NK-92 (cell line): ENCODE measurements around the gene SIAE.
"Not testable (repeated sequence)": the region's sequence is repeated elsewhere in the genome, so short reads cannot be mapped to it uniquely, and the experiment has no call there.

Experiments
- DNase-seq: peaks from one replicate; lab custom pipeline; 2025; ENCODE audit not compliant: unreplicated experiment; lab: John Stamatoyannopoulos, UW

SIAE gene

GRCh38 chr11:124625504-124626168 is 47.9 kb downstream of the SIAE start:
- DNase-seq: no peak

- DNase-seq: no peak
These were observed 49.5 kb downstream of the SIAE start for GRCh38 chr11:124623861-124624525.

- peak; percentile 30 for DNase-seq
These were observed 50.7 kb downstream of the SIAE start, which contains the start of gene TBRG1 for GRCh38 chr11:124622531-124623451. TBRG1 (plus strand) TSS chr11:124622864; CDS start chr11:124623084, 220 bp downstream.

- no peak for DNase-seq
These were observed 54.7 kb downstream of the SIAE start for GRCh38 chr11:124618863-124619262.

- no peak for DNase-seq
These were observed 60.8 kb downstream of the SIAE start for GRCh38 chr11:124612567-124613246.

- DNase-seq: no peak
These were observed 61.5 kb downstream of the SIAE start for GRCh38 chr11:124612045-124612444.

- no peak for DNase-seq
These were observed 62.5 kb downstream of the SIAE start, which contains the start of gene PANX3 for GRCh38 chr11:124611064-124611463. PANX3 (plus strand) TSS chr11:124611428; CDS start chr11:124611557, 129 bp downstream.

GRCh38 chr11:124610295-124610694 is 63.2 kb downstream of the SIAE start:
- no peak for DNase-seq

GRCh38 chr11:124608147-124608546 is 65.4 kb downstream of the SIAE start:
- DNase-seq: no peak

- DNase-seq: no peak
These were observed 67.8 kb downstream of the SIAE start for GRCh38 chr11:124605719-124606118.

- not testable (repeated sequence) for DNase-seq
These were observed 70.8 kb downstream of the SIAE start for GRCh38 chr11:124602723-124603122.

- DNase-seq: no peak
These were observed 71.3 kb downstream of the SIAE start for GRCh38 chr11:124602193-124602592.

- DNase-seq: no peak
These were observed 72.8 kb downstream of the SIAE start for GRCh38 chr11:124600621-124601320.

GRCh38 chr11:124597626-124598025 is 75.9 kb downstream of the SIAE start:
- no peak for DNase-seq

GRCh38 chr11:124595302-124595701 is 78.2 kb downstream of the SIAE start:
- DNase-seq: no peak

GRCh38 chr11:124592627-124593026 is 80.9 kb downstream of the SIAE start:
- DNase-seq: no peak

- no peak for DNase-seq
These were observed 82.1 kb downstream of the SIAE start for GRCh38 chr11:124591430-124591829.

- no peak for DNase-seq
These were observed 87.2 kb downstream of the SIAE start for GRCh38 chr11:124586238-124586860.

- DNase-seq: no peak
These were observed 88.7 kb downstream of the SIAE start for GRCh38 chr11:124584681-124585372.
